Stimulated activated CD4-positive, alpha-beta T cell treated with anti-CD3 and anti-CD28 coated beads, TNF-alpha, amount 100 ng/mL, for 1 hour (primary cell): ENCODE results near the gene ZNF821.
A peak's percentile ranks its signal among the peaks of the same experiment; 100 is the strongest.
"Not testable (repeated sequence)": the region's sequence is repeated elsewhere in the genome, so short reads cannot be mapped to it uniquely, and the experiment has no call there.

ENCODE experiments used
- DNase-seq, 3 donors: peaks; one replicate each; pipeline ENCODE4 v3.0.0-alpha.2; 2020; ENCODE audit warnings: low read depth in 3 of 3, low spot score in 1 of 3

The ZNF821 gene

DNA sequence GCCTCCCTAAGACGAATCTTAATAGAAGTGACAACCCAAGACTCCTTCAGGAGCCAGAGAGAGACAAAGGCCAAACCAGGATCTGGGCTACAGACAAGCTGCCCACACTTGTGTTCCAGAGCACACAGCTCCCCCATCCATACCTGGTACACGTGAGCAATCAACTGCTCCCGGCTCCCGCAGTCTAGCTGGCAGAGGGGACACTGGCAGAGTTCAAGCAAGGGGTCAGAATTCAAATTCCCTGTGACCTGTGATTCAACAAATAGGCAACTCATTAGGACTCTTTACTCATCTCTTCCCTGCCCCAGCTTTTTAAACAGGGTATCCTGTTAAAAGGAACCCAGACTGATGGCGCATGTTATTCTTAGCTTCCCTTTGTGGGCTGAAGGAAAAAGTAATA lies 20.0 kb downstream of the ZNF821 start:
- DNase-seq = no peak

DNA sequence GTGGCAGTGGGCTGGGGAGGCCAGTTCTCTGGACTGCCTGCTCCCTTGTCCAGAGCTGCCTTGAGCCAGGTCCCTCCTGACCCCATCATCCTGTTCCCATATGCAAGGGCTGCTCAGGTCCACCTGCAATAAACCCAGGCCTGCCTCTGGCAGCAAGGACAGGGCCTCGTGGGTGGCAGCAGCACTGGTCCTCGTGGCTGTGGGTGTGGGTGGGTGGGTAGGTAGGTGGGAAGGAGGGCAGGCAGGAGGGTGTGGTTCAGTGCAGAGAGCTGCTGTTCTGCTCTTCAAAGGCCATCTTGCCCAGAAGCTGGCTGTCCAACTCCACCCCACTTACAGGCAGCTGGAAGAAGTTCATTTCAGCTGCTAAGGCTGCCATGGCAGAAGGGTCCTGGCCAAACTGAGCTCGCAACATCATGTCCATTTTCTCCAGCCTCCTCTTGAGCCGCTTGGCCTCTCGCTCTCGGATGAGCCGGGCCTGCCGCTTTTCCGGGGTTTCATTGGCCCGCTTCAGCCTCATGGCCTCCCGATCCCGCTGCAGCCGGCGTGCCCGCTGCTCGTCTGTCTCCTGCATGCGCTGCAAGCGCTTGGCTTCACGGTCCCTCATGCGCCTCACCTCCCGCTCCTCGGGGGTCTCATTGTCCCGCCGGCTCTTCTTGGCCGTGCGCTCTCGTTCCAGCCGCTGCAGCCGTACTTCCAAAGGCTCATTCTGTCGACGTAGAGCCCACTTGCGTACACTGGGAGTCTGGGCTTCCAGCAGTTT lies 24.0 kb downstream of the ZNF821 start:
- DNase-seq = no peak

DNA sequence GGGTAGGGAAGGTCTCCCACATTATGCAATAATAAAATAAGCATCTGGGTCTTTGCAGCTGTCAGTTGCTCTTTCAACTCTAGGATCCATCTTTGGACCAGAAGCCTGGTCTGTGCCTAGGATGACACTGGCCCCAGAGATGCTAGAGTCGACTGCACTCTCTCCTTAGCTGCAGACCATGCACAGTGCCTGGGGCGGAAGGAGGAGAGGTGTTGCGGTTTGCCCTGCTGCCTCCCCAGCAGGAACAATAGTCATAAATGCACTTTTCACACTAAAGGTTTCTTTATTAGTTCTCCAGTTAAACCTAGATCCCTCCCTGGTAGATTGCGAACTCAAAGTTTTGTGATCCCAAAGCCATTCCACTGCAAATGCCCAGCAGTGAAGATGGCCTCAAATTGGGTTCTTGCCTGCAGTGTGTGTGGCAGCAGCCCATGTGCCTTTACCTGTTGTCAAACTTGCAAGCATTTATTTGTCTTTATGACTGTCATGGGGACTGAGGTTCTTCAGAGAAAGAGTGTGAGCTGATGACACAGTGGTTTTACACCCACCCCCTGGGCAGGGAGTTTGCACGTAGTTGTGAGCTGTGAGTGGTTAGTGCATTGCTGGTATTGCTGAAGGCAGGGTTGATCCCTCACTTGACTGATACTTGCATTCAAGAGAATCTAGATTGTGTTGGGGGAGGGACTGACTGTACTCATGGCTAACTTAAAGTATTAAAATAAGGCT lies 27.9 kb downstream of the ZNF821 start:
- DNase-seq = no peak

DNA sequence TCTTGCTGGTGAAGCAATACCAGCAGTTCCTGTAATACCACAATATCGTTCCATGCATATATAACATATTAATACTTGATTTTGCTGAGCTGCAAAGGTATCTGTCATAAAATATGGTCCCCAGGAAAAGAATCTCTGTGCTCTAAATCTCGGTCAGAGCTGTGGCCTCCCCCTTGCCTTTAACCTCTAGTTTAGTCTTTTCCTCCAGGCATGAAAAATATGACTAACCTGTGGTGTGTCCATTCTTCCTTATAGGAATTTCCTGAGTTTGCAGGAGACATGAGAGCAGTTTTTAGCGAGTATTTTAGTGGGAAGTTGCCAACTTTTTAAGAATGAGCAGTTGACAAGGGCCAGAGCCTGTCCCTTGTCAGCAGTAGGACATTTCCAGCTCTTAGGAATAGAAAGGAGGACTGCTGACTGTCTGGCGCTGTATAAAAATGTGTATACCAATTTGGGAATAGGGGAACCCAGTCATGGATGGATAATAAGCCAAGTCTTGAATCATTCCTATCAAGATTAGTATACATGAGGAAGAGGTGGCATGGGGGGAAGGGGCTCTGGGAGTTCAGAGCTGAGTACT lies 29.5 kb downstream of the ZNF821 start:
- no peak for DNase-seq

DNA sequence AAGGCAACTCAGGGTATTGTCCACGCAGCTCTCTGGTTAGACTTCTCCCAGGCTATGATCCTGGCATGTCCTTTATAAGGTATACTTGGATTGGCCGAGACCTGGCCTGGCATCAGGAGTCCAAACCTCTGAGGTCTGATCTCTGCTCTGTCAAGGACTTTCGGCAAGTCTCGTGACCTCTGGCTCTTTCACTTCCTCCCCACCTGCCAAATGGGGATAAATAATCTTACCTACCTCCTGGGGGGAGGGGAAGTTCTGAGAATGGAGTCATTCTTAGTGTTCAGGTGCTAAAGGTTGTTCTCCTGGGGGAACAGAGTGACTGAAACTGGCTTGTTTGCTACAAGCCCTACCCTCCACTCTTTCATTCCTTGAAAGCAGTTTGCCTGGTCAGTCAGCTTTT lies 30.6 kb downstream of the ZNF821 start:
- DNase-seq = no peak

DNA sequence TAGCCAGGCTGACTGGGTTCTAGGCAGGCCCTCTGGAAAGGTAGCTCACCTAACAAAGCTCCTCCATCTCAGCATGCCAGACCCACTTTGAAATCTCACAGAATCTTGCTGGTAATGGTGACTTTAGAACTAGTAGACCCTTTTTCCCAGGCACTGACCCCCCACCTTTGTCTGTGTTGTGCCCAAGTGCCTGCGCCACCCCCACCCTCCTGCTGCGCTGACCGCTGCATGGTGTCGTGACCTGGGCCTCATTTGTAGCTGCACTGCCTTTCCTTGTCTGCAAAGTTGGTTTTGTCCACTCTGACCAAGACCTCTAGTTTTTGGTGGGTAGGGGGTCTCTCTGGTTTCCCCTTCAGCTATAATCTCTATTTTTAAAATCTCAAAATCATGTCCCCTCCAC lies 31.4 kb downstream of the ZNF821 start:
- no peak for DNase-seq

DNA sequence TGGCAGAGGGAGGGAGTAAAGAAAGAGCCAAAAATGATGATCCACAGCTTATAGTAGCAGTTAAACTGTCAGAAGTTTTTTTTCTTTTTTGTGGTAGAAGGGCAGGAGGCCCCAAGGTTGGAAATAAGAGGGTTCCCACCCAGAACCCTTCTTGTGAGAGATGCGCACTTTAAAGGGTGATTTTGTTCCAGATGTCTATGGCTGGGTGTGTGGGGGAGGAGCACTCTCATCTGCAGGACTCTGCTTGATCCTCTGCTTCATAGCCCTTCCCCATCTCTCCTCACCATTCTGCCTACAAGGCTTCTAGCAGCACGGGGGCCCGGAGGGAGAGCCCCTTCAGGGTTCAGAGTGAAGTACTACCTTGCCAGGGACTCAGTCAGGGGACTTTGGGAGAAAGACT lies 31.8 kb downstream of the ZNF821 start:
- no peak for DNase-seq

DNA sequence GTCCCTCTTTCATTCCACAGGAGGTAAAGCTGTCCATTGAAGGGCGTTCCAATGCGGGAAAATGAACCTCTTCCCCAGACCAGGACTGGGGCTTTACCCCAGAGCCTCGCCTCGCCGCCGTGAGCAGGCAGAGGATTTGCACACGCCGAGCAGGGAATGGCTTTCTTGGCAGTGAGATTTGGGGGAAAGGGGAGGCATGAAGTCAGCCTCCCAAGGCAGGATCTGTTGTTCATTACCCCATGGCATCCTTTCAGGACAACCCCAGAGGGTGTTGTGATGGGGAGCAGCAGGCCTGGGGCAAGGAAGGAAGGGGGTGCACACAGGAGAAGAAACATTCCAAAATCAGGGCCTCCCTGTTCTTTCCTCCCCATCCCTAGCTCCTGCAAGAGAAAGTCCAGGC lies 32.2 kb downstream of the ZNF821 start:
- no peak for DNase-seq

DNA sequence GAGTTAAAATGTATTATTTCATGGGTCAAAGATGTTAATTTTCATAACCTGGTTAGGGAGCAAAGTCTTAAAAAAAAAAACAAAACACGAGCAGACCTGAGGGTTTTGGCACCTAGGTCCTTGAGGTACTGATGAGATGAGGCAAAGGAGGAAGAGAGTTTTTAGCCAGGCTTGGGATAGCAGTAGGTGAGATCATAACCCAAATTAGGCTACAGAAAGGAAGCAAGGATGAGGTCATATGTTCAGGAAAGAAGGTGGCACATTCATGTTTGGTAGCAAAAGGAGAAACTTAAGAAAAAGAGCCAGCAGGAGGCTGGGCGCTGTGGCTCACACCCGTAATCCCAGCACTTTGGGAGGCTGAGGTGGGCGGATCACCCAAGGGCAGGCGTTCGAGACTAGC lies 35.4 kb downstream of the ZNF821 start:
- DNase-seq = no peak

DNA sequence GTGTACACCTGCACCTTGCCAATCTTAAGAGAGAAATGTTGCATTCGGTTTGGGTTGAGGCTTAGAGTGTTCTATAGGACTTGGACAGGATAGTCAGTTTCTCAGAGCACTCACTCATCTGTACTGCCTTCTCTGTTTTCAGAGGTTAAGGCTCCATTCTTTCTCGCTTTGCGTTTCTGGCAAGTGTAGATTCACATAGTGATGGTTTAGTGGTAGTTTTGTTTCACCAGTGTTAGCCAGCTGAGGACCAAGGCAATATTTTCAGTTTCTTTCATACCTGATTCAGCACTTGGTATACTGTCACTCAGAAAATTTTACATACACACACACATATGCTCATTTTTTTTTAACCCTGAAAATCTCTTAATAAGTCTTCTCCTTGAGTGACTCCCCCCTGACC lies 36.9 kb downstream of the ZNF821 start:
- DNase-seq = no peak

DNA sequence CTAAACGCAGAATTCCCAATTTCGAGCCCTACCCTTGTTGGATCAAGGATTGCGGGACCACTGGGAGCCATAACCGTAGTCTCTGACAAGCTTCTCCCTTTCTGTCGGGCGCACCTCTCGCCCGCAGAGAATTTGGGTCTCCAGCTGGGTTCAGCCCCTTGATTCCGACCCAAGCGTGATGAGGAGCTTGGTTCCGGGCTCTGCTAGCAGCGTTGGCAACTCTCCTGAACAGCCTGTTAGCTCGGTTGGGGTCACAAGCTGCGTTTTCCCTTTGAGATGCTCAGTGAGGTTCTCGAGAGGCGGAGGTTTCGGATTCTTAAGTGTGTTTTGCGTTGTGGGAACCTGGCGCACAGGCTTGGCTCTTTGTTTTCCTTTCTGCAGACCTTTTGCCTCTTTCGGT lies 37.6 kb downstream of the ZNF821 start:
- no peak for DNase-seq

DNA sequence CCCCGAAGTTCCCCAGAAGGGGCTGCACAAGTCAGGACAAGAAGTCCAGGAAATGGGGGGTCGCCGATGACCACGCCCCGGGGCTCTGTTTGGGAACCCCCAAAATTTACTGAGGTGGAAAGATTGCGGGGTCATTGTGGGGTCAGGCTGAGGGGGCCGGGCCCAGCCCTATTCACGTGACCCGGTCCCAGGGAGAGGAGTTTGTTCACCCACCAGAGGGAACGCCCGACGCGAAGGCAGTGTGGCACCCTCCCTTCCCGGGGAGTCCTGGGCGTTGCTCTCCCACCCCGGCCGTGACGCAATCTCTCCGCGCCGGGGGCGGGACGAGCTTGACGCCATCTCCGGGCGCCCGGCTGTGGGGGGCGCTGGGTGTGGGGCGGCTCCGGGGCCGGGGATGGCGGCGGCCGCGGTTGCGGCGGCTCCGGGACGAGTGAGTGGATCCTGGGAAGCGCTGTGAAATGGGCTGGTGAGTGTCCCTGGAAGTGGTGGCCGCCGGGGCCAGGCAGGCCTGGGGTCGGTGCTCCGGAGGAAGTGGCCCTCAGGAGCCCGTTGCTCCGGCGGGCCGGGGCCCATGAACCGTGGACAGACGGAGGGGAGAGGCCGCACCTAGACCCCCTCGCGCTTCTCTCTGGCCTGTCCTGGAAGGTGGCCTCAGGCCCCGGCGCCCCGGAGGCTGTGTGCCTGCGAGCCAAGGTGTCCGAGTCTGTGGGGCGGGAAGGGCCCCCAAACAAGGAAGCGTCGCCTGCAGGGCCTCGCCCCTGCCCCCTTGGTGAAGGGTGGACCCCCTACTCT lies 38.1 kb downstream of the ZNF821 start, which contains the start of gene ATXN1L:
ATXN1L (plus strand) TSS at position 338 of the 792 bp plus-strand sequence. CDS start 3,765 bp downstream, outside the sequence.
- peak; percentile 79 to 96 (median 89) for DNase-seq

DNA sequence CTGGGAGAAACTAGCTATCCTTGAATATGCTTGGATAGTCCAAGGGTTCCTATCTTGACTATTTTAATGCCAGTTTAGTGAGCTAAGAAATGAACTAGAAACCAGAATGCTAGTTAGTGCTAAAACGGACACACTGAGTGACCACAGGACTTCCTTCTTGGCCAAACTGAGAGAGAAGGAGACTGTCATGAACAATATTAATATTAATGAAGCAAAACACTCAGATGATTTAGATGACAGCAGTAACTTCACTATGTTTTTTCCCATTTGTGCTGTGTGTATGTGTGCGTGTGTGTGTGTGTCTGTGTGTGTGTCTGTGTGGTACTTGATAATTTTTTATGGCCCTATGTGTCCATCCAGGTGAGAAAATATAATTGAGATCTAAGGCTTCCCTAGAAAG lies 40.4 kb downstream of the ZNF821 start:
- DNase-seq = no peak

DNA sequence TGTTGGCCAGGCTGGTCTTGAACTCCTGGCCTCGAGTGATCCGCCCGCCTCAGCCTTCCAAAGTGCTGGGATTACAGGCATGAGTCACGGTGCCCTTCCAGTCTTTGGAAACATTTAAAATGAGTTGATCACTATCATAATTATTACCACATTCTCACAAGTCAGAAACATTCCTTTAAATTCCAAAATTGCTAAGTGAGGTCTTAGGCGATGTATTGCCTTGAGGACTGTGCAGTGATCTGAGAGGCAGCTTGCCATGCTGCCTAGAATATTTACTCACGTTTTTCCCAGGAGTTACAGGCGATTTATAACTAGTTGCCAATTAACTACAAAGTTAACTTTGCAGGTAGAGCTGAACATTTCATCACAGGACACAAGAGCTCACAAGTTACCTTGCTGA lies 43.9 kb downstream of the ZNF821 start:
- no peak for DNase-seq

DNA sequence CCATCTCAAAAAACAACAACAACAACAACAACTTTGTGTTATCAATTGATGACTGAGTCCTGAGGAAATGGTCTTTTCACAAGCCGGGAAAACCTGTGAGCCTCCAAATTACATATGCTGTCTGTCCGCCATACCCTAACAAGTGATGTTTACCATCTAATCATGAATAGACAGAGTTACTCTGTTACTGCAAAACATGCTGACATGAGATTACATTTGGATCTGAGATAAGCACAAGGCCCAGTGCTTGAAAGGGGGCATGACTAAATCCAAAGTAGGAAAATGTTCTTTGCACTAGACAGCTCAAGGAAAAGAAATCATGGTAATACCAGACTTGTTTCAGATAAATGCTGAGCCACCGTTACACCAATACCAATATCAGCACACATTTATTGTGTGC lies 46.8 kb downstream of the ZNF821 start:
- no peak for DNase-seq

DNA sequence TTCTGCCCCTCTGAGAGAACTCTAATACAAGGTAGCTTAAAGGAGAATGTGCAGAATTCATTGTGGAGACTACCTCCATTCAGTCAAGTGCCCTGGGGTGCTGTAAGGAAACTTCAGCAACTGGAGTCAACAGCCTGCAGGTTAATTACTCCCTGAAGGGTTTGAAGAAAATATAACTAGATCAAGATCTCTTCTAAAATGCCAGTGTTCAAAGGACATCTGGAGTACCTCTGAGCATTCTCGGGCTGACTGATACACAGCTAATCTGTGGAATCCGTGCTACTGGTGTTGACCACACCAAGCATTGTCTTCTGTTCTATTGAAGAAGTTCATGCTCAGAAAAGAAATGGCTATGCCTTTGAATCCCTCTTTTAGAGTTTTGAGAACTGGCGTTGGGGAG lies 49.7 kb downstream of the ZNF821 start:
- no peak for DNase-seq

DNA sequence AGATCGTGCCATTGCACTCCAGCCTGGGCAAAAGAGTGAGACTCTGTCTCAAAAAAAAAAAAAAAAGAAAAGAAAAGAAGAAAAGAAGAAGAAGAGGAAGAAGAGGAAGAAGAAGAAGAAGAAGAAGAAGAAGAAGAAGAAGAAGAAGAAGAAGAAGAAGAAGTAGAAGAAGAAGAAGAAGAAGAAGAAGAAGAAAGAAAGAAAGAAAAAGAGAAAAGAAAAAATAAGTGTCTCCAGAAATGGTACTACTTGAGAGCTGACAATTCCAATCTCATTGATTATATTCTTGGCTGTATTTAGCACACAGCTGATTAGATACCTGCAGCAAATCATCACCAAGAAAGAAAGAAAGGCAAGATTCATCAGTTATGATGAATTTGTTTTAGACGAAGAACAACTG lies 51.9 kb downstream of the ZNF821 start:
- not testable (repeated sequence) for DNase-seq

DNA sequence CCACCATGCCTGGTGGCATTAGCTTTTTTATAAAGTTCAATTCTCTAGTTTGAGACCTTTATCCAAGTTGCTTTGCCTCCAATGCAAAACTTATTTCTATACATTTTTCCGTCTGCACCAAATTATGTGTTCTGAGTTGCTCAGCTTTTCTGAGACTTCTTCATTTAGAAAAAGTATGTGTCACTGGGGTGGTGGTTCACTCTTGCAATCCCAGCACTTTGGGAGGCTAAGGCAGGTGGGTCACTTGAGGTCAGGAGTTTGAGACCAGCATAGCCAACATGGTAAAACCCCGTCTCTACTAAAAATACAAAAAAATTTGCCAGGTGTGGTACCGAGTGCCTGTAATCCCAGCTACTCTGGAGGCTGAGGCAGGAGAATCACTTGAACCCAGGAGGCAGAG lies 52.3 kb downstream of the ZNF821 start:
- not testable (repeated sequence) for DNase-seq

DNA sequence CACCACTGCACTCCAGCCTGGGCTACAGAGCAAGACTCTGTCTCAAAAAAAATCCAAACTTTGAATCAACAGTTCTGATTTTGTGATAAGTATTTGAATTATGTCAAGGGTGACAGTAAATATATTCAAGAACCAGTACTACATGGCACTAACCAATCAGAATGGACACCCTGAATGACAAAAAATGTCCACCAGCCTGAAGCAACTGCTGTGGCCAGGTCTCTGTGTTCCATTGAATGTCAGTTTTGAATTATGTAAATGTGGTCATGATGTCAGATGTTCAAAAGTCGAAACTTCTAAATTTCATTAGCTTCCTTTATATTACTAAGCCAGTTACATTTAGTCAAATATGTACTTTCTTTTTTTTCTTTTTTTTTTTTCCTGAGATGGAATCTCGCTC lies 53.6 kb downstream of the ZNF821 start:
- DNase-seq = no peak

DNA sequence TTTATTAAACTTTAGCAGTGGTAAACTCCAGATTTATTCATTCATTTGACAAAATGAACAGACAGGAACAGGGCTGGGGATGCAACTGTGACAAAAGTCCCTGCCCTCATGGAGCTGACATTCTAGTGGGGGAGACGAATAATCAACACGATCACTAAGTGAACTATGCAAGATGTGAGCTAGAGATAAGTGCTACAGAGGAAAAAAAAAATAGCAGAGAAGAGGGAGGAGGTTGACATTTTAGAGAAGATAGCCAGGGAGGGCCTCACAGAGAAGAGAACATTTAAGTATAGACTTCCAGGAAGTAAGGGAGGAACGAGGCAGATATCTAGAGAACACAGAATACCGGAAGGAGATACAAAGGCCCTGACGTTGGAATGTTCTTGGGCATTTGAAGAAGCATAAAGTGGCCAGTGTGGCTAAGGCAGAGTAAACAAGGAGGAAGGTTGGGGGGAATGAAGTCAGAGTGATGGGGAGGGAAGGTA lies 57.4 kb downstream of the ZNF821 start:
- no peak for DNase-seq

DNA sequence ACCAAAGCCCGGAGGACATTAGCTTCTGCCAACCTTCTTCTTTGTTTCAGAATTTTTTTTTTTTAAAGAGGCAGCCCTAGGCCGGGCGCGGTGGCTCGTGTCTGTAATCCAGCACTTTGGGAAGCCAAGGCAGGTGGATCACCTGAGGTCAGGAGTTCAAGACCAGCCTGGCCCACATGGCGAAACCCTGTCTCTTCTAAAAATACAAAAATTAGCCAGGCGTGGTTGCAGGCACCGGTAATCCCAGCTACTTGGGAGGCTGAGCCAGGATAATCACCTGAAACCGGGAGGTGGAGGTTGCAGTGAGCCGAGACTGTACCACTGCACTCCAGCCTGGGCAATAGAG lies 66.9 kb downstream of the ZNF821 start:
- DNase-seq = not testable (repeated sequence)
